Peyer's patch (tissue), 4 donors: ENCODE measurements around the gene HOXD13. TPM values are rescaled to one million over a fixed set of nuclear protein-coding genes. Genes with fewer than 3 reads are reported as not detected.

ENCODE experiments used
- DNase-seq, 3 donors: peaks; one replicate each; pipeline ENCODE4 v3.0.0-alpha.2; 2017 to 2019
- H3K27ac ChIP-seq, 4 donors: fragments of 200-600 bp; sonication (generic); one replicate each; pipeline ENCODE4 v1.5.1; 2016 to 2019
- H3K27me3 ChIP-seq, 2 donors: fragments of 200-600 bp; sonication (generic); one replicate each; pipeline ENCODE4 v1.5.1; 2019
- H3K36me3 ChIP-seq, 3 donors: fragments of 200-600 bp; sonication (generic); one replicate each; pipeline ENCODE4 v1.5.1; 2016 to 2019
- H3K4me1 ChIP-seq, 4 donors: fragments of 200-600 bp; sonication (generic); one replicate each; pipeline ENCODE4 v1.5.1; 2016 to 2019
- H3K4me3 ChIP-seq, 4 donors: fragments of 200-600 bp; sonication (generic); 1 replicate in 3 of 4; 2 replicates in 1 of 4; pipeline ENCODE4 v1.5.1; 2016 to 2019; ENCODE audit warnings: mild to moderate bottlenecking in 1 of 4
- H3K9me3 ChIP-seq, 4 donors: fragments of 200-600 bp; sonication (generic); one replicate each; pipeline ENCODE4 v1.5.1; 2016 to 2019; ENCODE audit warnings: mild to moderate bottlenecking in 1 of 4
- CTCF ChIP-seq, 6 experiments: fragments of 450-650 bp in 4 of 6; fragments of 200-600 bp in 2 of 6; sonication (generic) in 1 of 6; IDR thresholded peaks; one replicate each; pipeline ENCODE4 v1.5.1; 2017 to 2019; ENCODE audit warnings: antibody characterized with exemption in 6 of 6, mild to moderate bottlenecking in 3 of 6, moderate library complexity in 1 of 6
- POLR2A ChIP-seq, 2 donors: fragments of 450-650 bp; IDR thresholded peaks; one replicate each; pipeline ENCODE4 v1.5.1; 2017; ENCODE audit warnings: antibody characterized with exemption in 2 of 2, mild to moderate bottlenecking in 2 of 2, moderate library complexity in 2 of 2
- total RNA-seq, 4 donors: library from RNA; depleted of rRNA; stranded (reverse); fragments of >200 nt; gene quantifications; one replicate each; pipeline ENCODE4 v1.1.0, GENCODE V29; 2016

Gene HOXD13
- total RNA-seq, 4 donors from 2014 or later: not detected

DNA sequence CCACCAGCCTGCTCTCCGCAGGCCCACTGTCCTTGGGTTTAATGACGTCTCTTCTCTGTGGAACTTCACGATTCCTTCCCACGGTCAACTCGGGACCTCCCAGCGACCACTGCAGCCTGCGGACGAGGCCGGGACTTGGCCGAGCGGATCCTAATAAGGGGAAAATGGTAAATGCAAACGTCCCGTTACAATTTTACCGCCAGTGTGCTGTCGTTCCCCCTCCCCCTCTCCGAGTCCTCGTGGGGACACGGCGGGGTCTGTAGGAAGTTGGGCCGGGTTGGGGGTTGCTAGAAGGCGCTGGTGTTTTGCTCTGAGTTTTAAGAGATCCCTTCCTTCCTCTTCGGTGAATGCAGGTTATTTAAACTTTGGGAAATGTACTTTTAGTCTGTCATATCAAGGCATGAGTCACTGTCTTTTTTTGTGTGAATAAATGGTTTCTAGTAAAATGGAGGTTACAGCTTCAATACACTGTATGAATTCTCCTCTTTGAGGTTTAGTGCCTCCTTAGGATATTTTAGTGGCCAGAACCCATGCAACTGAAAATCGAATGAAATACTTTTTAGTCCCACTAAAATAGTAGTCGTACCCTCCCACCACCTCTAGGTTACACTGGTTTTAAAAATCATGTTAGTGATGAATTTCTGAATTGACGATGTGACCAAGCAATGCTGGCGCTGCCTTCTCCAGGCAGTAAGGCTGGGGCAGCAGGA, 16.8 kb downstream of the HOXD13 start:
- H3K27me3 ChIP-seq: peaks cover 0 to 91% of the 10 kb centered on the region in 2 donors
- H3K4me3 ChIP-seq: no peak overlapping the region
- H3K27ac ChIP-seq: no peak overlapping the region

DNA sequence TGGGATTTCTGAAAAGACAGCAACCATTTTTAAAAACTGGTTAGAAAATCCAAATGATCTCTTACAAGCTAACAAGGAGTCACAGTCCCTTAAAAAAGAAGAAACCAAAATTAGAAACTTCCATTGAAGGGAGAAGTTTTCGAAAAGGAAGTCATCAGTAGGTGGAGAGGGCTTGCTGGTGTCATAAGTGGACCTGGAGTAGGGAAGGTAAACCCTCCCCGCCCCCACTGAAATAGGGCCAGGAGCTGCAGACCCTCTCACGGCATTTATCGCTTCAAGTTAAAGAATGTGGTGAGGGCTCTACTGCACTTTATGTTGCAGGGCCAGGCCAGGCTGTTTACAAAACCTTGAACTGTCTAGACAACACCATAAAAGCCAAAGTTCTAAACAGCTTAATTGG, 17.4 kb downstream of the HOXD13 start:
- H3K27ac ChIP-seq: no peak overlapping the region
- no peak overlapping the region for H3K4me3 ChIP-seq
- no peak for DNase-seq
- H3K36me3 ChIP-seq: no peaks in the 10 kb centered on the region
- peaks cover 0 to 90% of the 10 kb centered on the region in 2 donors for H3K27me3 ChIP-seq
- H3K4me1 ChIP-seq: peaks cover 0 to 23% (median 1%) of the 10 kb centered on the region in 4 donors
- no peak for TF ChIP-seq POLR2A (IDR thresholded peaks at IDR 0.05)
- TF ChIP-seq CTCF (IDR thresholded peaks at IDR 0.05): no peak
- H3K9me3 ChIP-seq: peaks cover 0 to 5% (median 0%) of the 10 kb centered on the region in 4 donors

More for the DNA sequence above, 16.8 kb downstream of the HOXD13 start:
- peaks cover 0 to 29% (median 1%) of the 10 kb centered on the region in 4 donors for H3K4me1 ChIP-seq
- H3K36me3 ChIP-seq: no peaks in the 10 kb centered on the region
- no peak for DNase-seq
- peaks cover 0 to 5% (median 0%) of the 10 kb centered on the region in 4 donors for H3K9me3 ChIP-seq
- TF ChIP-seq POLR2A (IDR thresholded peaks at IDR 0.05) (no peak), CTCF (IDR thresholded peaks at IDR 0.05) (no peak)

DNA sequence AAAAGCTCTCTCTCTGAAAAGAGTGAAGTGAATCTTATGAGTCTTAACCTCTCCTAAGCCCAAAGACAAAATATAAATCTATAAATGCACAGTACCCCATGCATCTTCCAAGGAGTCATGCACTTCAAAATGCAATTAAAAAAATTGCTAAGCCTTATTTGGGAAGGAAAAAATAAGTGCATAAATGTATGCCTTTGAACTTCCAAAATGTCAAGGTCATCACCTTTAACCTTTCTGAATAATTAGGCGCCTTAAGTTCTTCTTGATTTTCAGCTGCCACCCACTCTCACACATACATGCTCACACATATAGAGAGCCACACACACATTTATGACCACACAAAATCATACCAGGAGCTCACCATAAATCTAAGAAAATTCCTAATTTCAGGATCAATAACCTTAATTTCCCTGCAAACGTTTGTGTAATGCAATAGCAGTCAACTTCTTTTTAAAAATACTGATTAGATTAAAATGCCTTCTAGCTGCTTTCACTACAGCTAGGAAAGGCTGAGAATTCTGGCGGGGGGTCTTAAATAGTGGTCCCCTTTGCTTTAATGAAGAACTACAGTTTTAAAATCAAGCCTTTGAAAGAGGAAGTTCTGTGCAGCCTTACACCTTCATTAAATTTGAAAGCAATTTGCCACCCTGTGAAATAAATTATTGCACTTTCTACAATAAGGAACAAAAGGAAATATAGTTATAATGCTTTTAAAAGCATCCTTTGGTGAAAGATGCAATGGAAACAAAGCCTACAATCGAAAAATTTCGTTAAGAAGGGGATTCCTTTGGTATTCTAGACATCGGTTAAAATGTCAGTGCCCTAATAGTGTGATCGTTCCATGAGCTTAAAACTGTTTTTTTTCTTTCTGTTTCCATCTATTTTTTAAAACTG, 18.1 kb downstream of the HOXD13 start:
- H3K36me3 ChIP-seq: no peaks in the 10 kb centered on the region
- no peak for DNase-seq
- no peak overlapping the region for H3K4me3 ChIP-seq
- peaks cover 0 to 88% of the 10 kb centered on the region in 2 donors for H3K27me3 ChIP-seq
- peaks cover 0 to 23% (median 1%) of the 10 kb centered on the region in 4 donors for H3K4me1 ChIP-seq
- peaks cover 0 to 5% (median 0%) of the 10 kb centered on the region in 4 donors for H3K9me3 ChIP-seq
- TF ChIP-seq CTCF (IDR thresholded peaks at IDR 0.05) (no peak), POLR2A (IDR thresholded peaks at IDR 0.05) (no peak)
- H3K27ac ChIP-seq: no peak overlapping the region

- TF ChIP-seq CTCF (IDR thresholded peaks at IDR 0.05) (peak in 4 of 6 experiments; percentile 39 to 56 (median 44)), POLR2A (IDR thresholded peaks at IDR 0.05) (no peak)
- Histone ChIP-seq H3K4me3 (no peak overlapping the region), H3K27ac (no peak overlapping the region), H3K27me3 (peaks cover 0 to 91% of the 10 kb centered on the region in 2 donors), H3K9me3 (peaks cover 0 to 5% (median 0%) of the 10 kb centered on the region in 4 donors), H3K4me1 (peaks cover 0 to 28% (median 1%) of the 10 kb centered on the region in 4 donors), H3K36me3 (no peaks in the 10 kb centered on the region)
- peak in 2 of 3 donors; percentile 72 to 75 for DNase-seq
Measured at GRCh38 chr2:176111309-176111663, 18.8 kb downstream of the HOXD13 start.

DNA sequence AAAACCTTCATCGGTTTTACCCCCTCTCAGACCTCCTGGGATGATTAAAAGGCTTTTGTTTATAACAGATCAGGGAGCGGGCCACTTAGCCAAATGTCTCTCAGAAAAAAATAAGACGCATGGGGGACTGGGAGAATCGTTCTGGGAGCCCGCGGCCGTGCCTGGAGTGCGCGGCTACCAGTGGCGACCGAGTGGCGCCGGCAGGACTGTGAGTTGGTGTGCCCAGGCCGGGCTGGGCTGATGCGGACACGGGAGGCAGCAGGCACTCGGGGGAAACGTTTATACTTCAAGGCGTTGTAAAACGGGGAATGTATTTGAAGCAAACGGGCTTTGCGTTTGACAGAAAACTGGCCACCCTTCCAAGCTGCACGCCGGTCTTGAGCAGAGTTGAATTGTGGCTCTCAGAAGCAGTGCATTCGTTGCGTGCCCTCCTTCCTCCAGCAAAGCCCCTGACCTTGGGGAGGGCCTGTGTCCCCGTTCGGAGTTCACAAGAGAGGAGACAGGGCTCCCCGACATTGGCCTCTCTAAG, 19.4 kb downstream of the HOXD13 start:
- peaks cover 0 to 91% of the 10 kb centered on the region in 2 donors for H3K27me3 ChIP-seq
- DNase-seq: peak in 1 of 3 donors; percentile 39
- no peak for TF ChIP-seq CTCF (IDR thresholded peaks at IDR 0.05)
- no peak for TF ChIP-seq POLR2A (IDR thresholded peaks at IDR 0.05)
- H3K4me1 ChIP-seq: peaks cover 0 to 25% (median 1%) of the 10 kb centered on the region in 4 donors
- H3K36me3 ChIP-seq: no peaks in the 10 kb centered on the region
- no peak overlapping the region for H3K27ac ChIP-seq
- peaks cover 0 to under 1% (median 0%) of the 10 kb centered on the region in 4 donors for H3K9me3 ChIP-seq
- H3K4me3 ChIP-seq: no peak overlapping the region
